CD14-positive monocyte (primary cell): ENCODE measurements around the gene KCNJ16. TPM values are rescaled to one million over a fixed set of nuclear protein-coding genes. Genes with fewer than 3 reads are reported as not detected.

ENCODE experiments used
- DNase-seq, 3 donors: peaks; one replicate each; pipeline ENCODE4 v3.0.0-alpha.2; 2011 to 2022
- H2AFZ ChIP-seq: 2 replicates; pipeline ENCODE4 v1.6.0; 2012; ENCODE audit warnings: mild to moderate bottlenecking, low read depth, low read length, inconsistent platforms; ENCODE audit not compliant: insufficient read depth, poor library complexity, severe bottlenecking
- H3K27ac ChIP-seq, 2 donors: 1 replicate in 1 of 2; 2 replicates in 1 of 2; pipeline ENCODE4 v1.5.1; 2012 to 2013; ENCODE audit warnings: low read length in 2 of 2, control low read depth in 1 of 2, inconsistent platforms in 1 of 2, low read depth in 1 of 2, mild to moderate bottlenecking in 1 of 2
- H3K27me3 ChIP-seq, 2 donors: one replicate each; pipeline versions ENCODE4 v1.6.0 to v1.6.1; 2011 to 2013; ENCODE audit warnings: low read length in 2 of 2; ENCODE audit not compliant: control insufficient read depth in 2 of 2, insufficient read depth in 2 of 2
- H3K36me3 ChIP-seq, 2 donors: replicated peaks in 1 of 2; 1 replicate in 1 of 2; 2 replicates in 1 of 2; pipeline versions ENCODE4 v1.5.1 to v1.6.1; 2012 to 2013; ENCODE audit warnings: low read length in 2 of 2, control low read depth in 1 of 2, inconsistent platforms in 1 of 2, mild to moderate bottlenecking in 1 of 2; ENCODE audit not compliant: insufficient read depth in 2 of 2, control insufficient read depth in 1 of 2
- H3K4me1 ChIP-seq, 2 donors: 1 replicate in 1 of 2; 2 replicates in 1 of 2; pipeline versions ENCODE4 v1.5.1 to v1.6.1; 2012 to 2013; ENCODE audit warnings: low read length in 2 of 2, control low read depth in 1 of 2, inconsistent platforms in 1 of 2, mild to moderate bottlenecking in 1 of 2, moderate library complexity in 1 of 2; ENCODE audit not compliant: insufficient read depth in 2 of 2, control insufficient read depth in 1 of 2
- H3K4me2 ChIP-seq: replicated peaks from 2 replicates; pipeline ENCODE3; 2012; ENCODE audit warnings: low read length, moderate library complexity, mild to moderate bottlenecking; ENCODE audit not compliant: poor library complexity, severe bottlenecking; ENCODE audit errors: extremely low read depth
- H3K4me3 ChIP-seq, 3 experiments: fragments of 200-600 bp in 1 of 3; sonication (generic) in 1 of 3; replicated peaks in 1 of 3; 1 replicate in 2 of 3; 2 replicates in 1 of 3; pipeline ENCODE4 v1.5.1; 2011 to 2013; ENCODE audit warnings: low read length in 3 of 3, mild to moderate bottlenecking in 3 of 3, control low read depth in 2 of 3, low read depth in 2 of 3, inconsistent platforms in 1 of 3, moderate library complexity in 1 of 3
- H3K79me2 ChIP-seq: 2 replicates; pipeline ENCODE4 v1.6.0; 2012; ENCODE audit warnings: mild to moderate bottlenecking, control low read depth, inconsistent platforms, low read length, moderate library complexity; ENCODE audit not compliant: insufficient read depth
- H3K9ac ChIP-seq: 2 replicates; pipeline ENCODE4 v1.6.0; 2017; ENCODE audit warnings: low read length, mild to moderate bottlenecking; ENCODE audit not compliant: insufficient read depth, poor library complexity, severe bottlenecking
- H3K9me3 ChIP-seq, 2 donors: replicated peaks in 1 of 2; 1 replicate in 1 of 2; 2 replicates in 1 of 2; pipeline versions ENCODE4 v1.5.1 to v1.6.1; 2012 to 2013; ENCODE audit warnings: low read length in 2 of 2, control low read depth in 1 of 2; ENCODE audit not compliant: control insufficient read depth in 1 of 2, insufficient read depth in 1 of 2
- H4K20me1 ChIP-seq: 2 replicates; pipeline ENCODE4 v1.6.0; 2012; ENCODE audit warnings: mild to moderate bottlenecking, low read length, control low read depth, moderate library complexity; ENCODE audit not compliant: insufficient read depth
- H3K27ac Mint-ChIP-seq, 7 donors: one replicate each; pipeline ENCODE4 v1.8.0; 2020; ENCODE audit warnings: mild to moderate bottlenecking in 7 of 7, mixed read lengths in 7 of 7, moderate library complexity in 6 of 7, inconsistent platforms in 2 of 7
- H3K27me3 Mint-ChIP-seq, 3 donors: one replicate each; pipeline ENCODE4 v1.8.0; 2021 to 2022; ENCODE audit warnings: low read depth in 3 of 3, mild to moderate bottlenecking in 3 of 3, mixed read lengths in 3 of 3, moderate library complexity in 3 of 3, inconsistent platforms in 1 of 3
- H3K36me3 Mint-ChIP-seq, 2 donors: one replicate each; pipeline ENCODE4 v1.8.0; 2020; ENCODE audit warnings: mixed read lengths in 2 of 2, inconsistent platforms in 1 of 2, mild to moderate bottlenecking in 1 of 2
- H3K4me1 Mint-ChIP-seq: one replicate; pipeline ENCODE4 v1.8.0; 2020; ENCODE audit warnings: mild to moderate bottlenecking, mixed read lengths
- H3K4me3 Mint-ChIP-seq, 2 donors: one replicate each; pipeline ENCODE4 v1.8.0; 2020; ENCODE audit warnings: mild to moderate bottlenecking in 2 of 2, mixed read lengths in 2 of 2, moderate library complexity in 1 of 2
- H3K9me3 Mint-ChIP-seq, 7 donors: one replicate each; pipeline ENCODE4 v1.8.0; 2020 to 2022; ENCODE audit warnings: mixed read lengths in 7 of 7, mild to moderate bottlenecking in 6 of 7, moderate library complexity in 6 of 7, inconsistent platforms in 2 of 7
- CTCF ChIP-seq: fragments of 200-600 bp; IDR thresholded peaks from one replicate; pipeline ENCODE4 v1.8.0; 2022; ENCODE audit warnings: antibody characterized with exemption, mild to moderate bottlenecking
- WGBS: methylation state at CpG from one replicate; pipeline ENCODE4 v1.1.5; 2013; ENCODE audit warnings: missing lambda C conversion rate; ENCODE audit not compliant: insufficient coverage; 5-methylcytosine and 5-hydroxymethylcytosine counted together
- intact Hi-C, 2 donors: fragments of 100-400 bp; cut with micrococcal nuclease; formaldehyde crosslinking; loops; one replicate each; pipeline versions ENCODE4 v1.15.0 to v1.15.1; 2023
- polyA plus RNA-seq, 3 donors: library from polyadenylated mRNA; depleted of rRNA in 1 of 3; unstranded in 2 of 3; stranded (reverse) in 1 of 3; fragments of 300-500 nt in 2 of 3; fragments of >200 nt in 1 of 3; fragmentation: Illumina TruSeq in 2 of 3; gene quantifications; 1 replicate in 2 of 3; 2 replicates in 1 of 3; pipeline ENCODE4 v1.2.3, GENCODE V29; 2012 to 2021

KCNJ16 gene
- polyA plus RNA-seq, 3 donors: not detected

GRCh38 chr17:70130289-70130688 lies 55.3 kb downstream of the KCNJ16 start:
- Histone ChIP-seq H3K4me3 (no peak overlapping the region), H3K36me3 (no peaks in the 10 kb centered on the region), H3K27ac (no peak overlapping the region), H3K27me3 (no peaks in the 10 kb centered on the region), H3K4me1 (no peaks in the 10 kb centered on the region), H3K9ac (no peak overlapping the region), H3K9me3 (peaks cover 5 to 9% of the 10 kb centered on the region in 2 donors), H4K20me1 (no peaks in the 10 kb centered on the region), H2AFZ (no peak overlapping the region), H3K4me2 (no peak overlapping the region), H3K79me2 (no peaks in the 10 kb centered on the region)
- Mint-ChIP-seq H3K4me3 (no peak overlapping the region), H3K27me3 (peaks cover 0 to 4% (median 3%) of the 10 kb centered on the region in 3 donors), H3K9me3 (peaks cover 3 to 21% (median 8%) of the 10 kb centered on the region in 7 donors), H3K27ac (no peak overlapping the region), H3K4me1 (no peaks in the 10 kb centered on the region), H3K36me3 (no peaks in the 10 kb centered on the region)
- no peak for TF ChIP-seq CTCF
- WGBS: 100% methylated on average over 1 of the region's 3 CpGs
- no peak for DNase-seq
- intact Hi-C loops: no loop called here

GRCh38 chr17:70132505-70132904 lies 57.5 kb downstream of the KCNJ16 start:
- peaks cover 6 to 7% of the 10 kb centered on the region in 2 donors for H3K4me1 ChIP-seq
- no peak for DNase-seq
- peaks cover 8% of the 10 kb centered on the region for H3K4me1 Mint-ChIP-seq
- H3K36me3 ChIP-seq: no peaks in the 10 kb centered on the region
- TF ChIP-seq CTCF: no peak
- no peaks in the 10 kb centered on the region for H3K79me2 ChIP-seq
- H3K27me3 Mint-ChIP-seq: peaks cover 0 to 4% (median 3%) of the 10 kb centered on the region in 3 donors
- no peak overlapping the region for H2AFZ ChIP-seq
- intact Hi-C loops: no loop called here
- H3K36me3 Mint-ChIP-seq: no peaks in the 10 kb centered on the region
- H3K9me3 Mint-ChIP-seq: peaks cover 3 to 18% (median 8%) of the 10 kb centered on the region in 7 donors
- H4K20me1 ChIP-seq: no peaks in the 10 kb centered on the region
- H3K4me3 Mint-ChIP-seq: no peak overlapping the region
- H3K4me2 ChIP-seq: no peak overlapping the region
- no peaks in the 10 kb centered on the region for H3K27me3 ChIP-seq
- 100% methylated on average over 2 of the region's 11 CpGs for WGBS
- peaks cover 5 to 9% of the 10 kb centered on the region in 2 donors for H3K9me3 ChIP-seq
- H3K27ac ChIP-seq: no peak overlapping the region
- no peak overlapping the region for H3K9ac ChIP-seq
- no peak overlapping the region for H3K27ac Mint-ChIP-seq
- H3K4me3 ChIP-seq: no peak overlapping the region
